ENCODE measurements around the gene OR12D1. TPM values are rescaled to one million over a fixed set of nuclear protein-coding genes. Genes with fewer than 3 reads are reported as not detected.

The OR12D1 gene
- total and polyA plus RNA-seq, 2 of the 4 experiments (the other 2 are of a cell fraction): not detected

- H2BK15ac ChIP-seq (ENCODE audit: low read depth, low read length): no peak overlapping the region
- POLR2A ChIA-PET (ENCODE audit: unreplicated experiment): no interaction called here
- no peak overlapping the region for H4K5ac ChIP-seq (ENCODE audit: low read depth, low read length)
- H2AFZ ChIP-seq (replicated peaks; ENCODE audit: low read length, poor library complexity): no peak overlapping the region
- H3K27ac ChIP-seq (ENCODE audit: insufficient read depth, low read length): no peak overlapping the region
- no peak overlapping the region for H2BK120ac ChIP-seq (ENCODE audit: low read depth, low read length)
- no peaks in the 10 kb centered on the region for H3K9me1 ChIP-seq (ENCODE audit: insufficient read depth, low read length)
- TF ChIP-seq MAFK (IDR thresholded peaks at IDR 0.05; ENCODE audit: low read depth, low read length): no peak
- no peak for TF ChIP-seq MXI1 (IDR thresholded peaks at IDR 0.05; ENCODE audit: borderline replicate concordance, low read depth, low read length)
- TF ChIP-seq NFE2L2 (IDR thresholded peaks at IDR 0.05; ENCODE audit: low read depth, low read length): no peak
- TF ChIP-seq CEBPB (IDR thresholded peaks at IDR 0.05; ENCODE audit: low read depth, low read length): no peak
- no peak for TF ChIP-seq RAD21 (IDR thresholded peaks at IDR 0.05; ENCODE audit: low read length)
- TF ChIP-seq MAZ (IDR thresholded peaks at IDR 0.05; ENCODE audit: borderline replicate concordance, low read depth, low read length): no peak
- TF ChIP-seq CTCF (conservative IDR thresholded peaks at IDR 0.05; ENCODE audit: low read depth, low read length): no peak
- TF ChIP-seq RFX5 (IDR thresholded peaks at IDR 0.05; ENCODE audit: low read depth, low read length): no peak
- no peak for TF ChIP-seq SMC3 (IDR thresholded peaks at IDR 0.05; ENCODE audit: low read depth, low read length)
- TF ChIP-seq USF2 (IDR thresholded peaks at IDR 0.05; ENCODE audit: low read depth, low read length): no peak
- no peak for TF ChIP-seq ELK1 (IDR thresholded peaks at IDR 0.05; ENCODE audit: borderline replicate concordance, low read depth, low read length)
- TF ChIP-seq BHLHE40 (IDR thresholded peaks at IDR 0.05; ENCODE audit: low read depth, low read length): no peak
- TF ChIP-seq CHD1 (IDR thresholded peaks at IDR 0.05; ENCODE audit: low read depth, low read length): no peak
- no peak for TF ChIP-seq FOS (IDR thresholded peaks at IDR 0.05; ENCODE audit: low read depth, low read length)
- no peak for TF ChIP-seq RCOR1 (IDR thresholded peaks at IDR 0.05; ENCODE audit: insufficient replicate concordance, low read length)
- TF ChIP-seq POLR2A (IDR thresholded peaks at IDR 0.05; ENCODE audit: low read depth, low read length): no peak
- no peaks in the 10 kb centered on the region for H3K4me1 ChIP-seq (ENCODE audit: control insufficient read depth, insufficient read depth, low read length)
- no peak overlapping the region for H2BK20ac ChIP-seq (ENCODE audit: low read depth, low read length)
- H3K9me3 ChIP-seq (ENCODE audit: control insufficient read depth, insufficient read depth, low read length): peaks cover 14% of the 10 kb centered on the region
- intact Hi-C loops (cut with micrococcal nuclease): no loop called here
- CTCF ChIA-PET: no interaction called here
- WGBS, 2 experiments (ENCODE audit: extremely low coverage in 2 of 2, insufficient read length in 1 of 2): no CpG with 5 or more reads among the region's 6 CpGs
- no peak for ATAC-seq (ENCODE audit: low read depth)
- H4K20me1 ChIP-seq (ENCODE audit: insufficient read depth, low read length): no peaks in the 10 kb centered on the region
- H3K79me1 ChIP-seq (ENCODE audit: low read depth in 1 of 2, low read length in 2 of 2): no peaks in the 10 kb centered on the region
- no peak overlapping the region for H4K91ac ChIP-seq (ENCODE audit: insufficient read depth, low read depth, low read length)
- dilution Hi-C loops (cut with HindIII; ENCODE audit: low sequenced_read_pairs, unreplicated experiment): no loop called here
- H3K9ac ChIP-seq (ENCODE audit: low read depth, low read length): no peak overlapping the region
- H3K18ac ChIP-seq (ENCODE audit: low read depth, low read length): no peak overlapping the region
- H3K4me2 ChIP-seq (ENCODE audit: low read depth, low read length): no peak overlapping the region
- H3K14ac ChIP-seq (replicated peaks; ENCODE audit: low read depth, low read length): no peak overlapping the region
- no peak overlapping the region for H3K23ac ChIP-seq (ENCODE audit: low read depth, low read length)
- in situ Hi-C loops (cut with MboI; ENCODE audit: low sequenced_read_pairs): no loop called here
- H3K36me3 ChIP-seq (ENCODE audit: control insufficient read depth, insufficient read depth, low read length): no peaks in the 10 kb centered on the region
- no peaks in the 10 kb centered on the region for H3K27me3 ChIP-seq (ENCODE audit: control insufficient read depth, insufficient read depth, low read length)
- H2BK5ac ChIP-seq (ENCODE audit: low read depth, low read length, poor library complexity, severe bottlenecking): no peak overlapping the region
- no TSS peak for BruUV-seq (replicated peaks)
- no peak overlapping the region for H4K8ac ChIP-seq (ENCODE audit: low read depth in 2 of 2, low read length in 2 of 2)
- no peak for DNase-seq
- H3K4me3 ChIP-seq (ENCODE audit: insufficient read depth, low read depth, low read length): no peak overlapping the region
- no peak overlapping the region for H3K4ac ChIP-seq (ENCODE audit: low read depth, low read length)
- H2AK9ac ChIP-seq (replicated peaks; ENCODE audit: low read depth, low read length, poor library complexity): no peak overlapping the region
- no peak overlapping the region for H2AK5ac ChIP-seq (ENCODE audit: low read depth, low read length)
- no peak overlapping the region for H3K56ac ChIP-seq (ENCODE audit: extremely low read depth, insufficient read depth, low read length)
These were observed 51.5 kb downstream of the OR12D1 start for GRCh38 chr6:29466241-29466640.

All from IMR-90 (cell line).